ENCODE measurements around the gene DPP6. TPM values are rescaled to one million over a fixed set of nuclear protein-coding genes. Genes with fewer than 3 reads are reported as not detected.

DPP6 gene
- polyA plus RNA-seq, 4 donors: 42.7 to 61.2 (median 48.9) TPM

DNA sequence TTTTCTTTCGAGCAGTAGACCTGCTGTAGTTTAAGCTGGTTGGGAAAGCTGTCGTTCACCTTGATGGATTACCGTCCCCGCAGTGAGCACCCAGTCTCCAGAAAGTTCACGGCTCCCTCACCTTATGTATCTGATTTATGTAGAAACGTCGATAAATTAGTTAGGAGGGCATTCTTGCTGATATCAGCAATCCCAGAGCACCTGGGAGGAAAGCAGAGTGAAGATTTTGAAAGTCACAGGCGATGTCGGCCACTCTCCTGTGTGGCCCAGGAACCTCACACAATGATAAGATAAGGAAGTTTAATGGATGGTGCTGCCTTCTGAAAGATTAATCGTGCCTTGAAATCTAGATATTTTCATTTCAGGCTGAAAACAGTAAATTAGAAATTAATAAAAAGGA is 336.8 kb downstream of the DPP6 start:
- no peak for DNase-seq (ENCODE audit: low read depth in 4 of 4, low spot score in 3 of 4)

- DNase-seq (ENCODE audit: low read depth in 4 of 4, low spot score in 3 of 4): no peak
Observed at GRCh38 chr7:154390961-154391360, 338.8 kb downstream of the DPP6 start.

DNA sequence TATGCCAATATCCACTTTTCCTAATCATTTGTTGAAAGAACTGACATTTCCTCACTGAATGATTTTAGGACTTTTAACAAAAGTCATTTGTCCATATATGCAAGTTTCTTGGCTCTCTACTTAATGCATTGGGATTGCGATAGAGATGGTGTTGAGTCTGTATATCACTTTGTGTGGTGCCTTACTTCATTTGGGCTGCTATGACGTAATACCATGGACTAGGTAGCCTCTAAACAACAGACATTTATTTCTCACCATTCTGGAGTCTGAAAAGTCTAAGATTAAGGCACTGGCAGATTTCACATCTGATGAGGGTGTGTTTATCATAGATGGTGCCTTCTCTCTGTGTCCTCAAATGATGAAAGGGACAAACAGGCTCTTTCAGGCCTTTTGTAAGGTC is 342.6 kb downstream of the DPP6 start:
- DNase-seq (ENCODE audit: low read depth in 4 of 4, low spot score in 3 of 4): no peak

- no peak for DNase-seq (ENCODE audit: low read depth in 4 of 4, low spot score in 3 of 4)
Observed at GRCh38 chr7:154406312-154406711, 354.1 kb downstream of the DPP6 start.

DNA sequence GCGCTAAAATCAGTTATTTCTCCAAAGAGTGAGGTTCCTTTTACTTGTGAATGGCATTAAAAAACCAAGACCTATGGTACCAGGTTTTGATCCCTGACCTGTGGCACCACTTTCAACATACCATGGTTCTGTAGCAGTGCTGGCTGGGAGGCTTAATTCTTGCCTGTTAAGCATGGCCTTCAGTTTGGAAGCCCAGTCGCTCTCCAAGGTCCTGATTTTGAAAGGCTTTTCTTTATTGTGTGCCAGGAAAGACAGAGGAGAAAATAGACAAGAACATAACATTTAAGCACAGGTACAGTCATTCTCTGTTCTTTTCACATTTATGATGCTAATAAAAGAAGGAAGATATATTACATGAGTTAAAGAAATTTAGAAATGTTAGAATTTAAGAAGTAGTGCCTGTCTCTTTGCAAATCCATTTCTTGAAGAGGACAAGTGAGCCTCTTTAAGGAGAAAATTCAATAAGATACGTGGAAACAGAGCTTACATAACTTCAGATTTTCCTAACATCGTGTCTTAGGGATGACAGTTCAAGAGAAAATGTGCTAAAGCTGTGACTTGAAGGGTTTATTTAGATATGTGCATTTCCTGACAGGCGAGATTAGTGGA is 357.6 kb downstream of the DPP6 start:
- DNase-seq (ENCODE audit: low read depth in 4 of 4, low spot score in 3 of 4): peak; percentile 44 to 72 (median 59)

- no peak for DNase-seq (ENCODE audit: low read depth in 4 of 4, low spot score in 3 of 4)
Observed at GRCh38 chr7:154412105-154412504, 359.9 kb downstream of the DPP6 start.

GRCh38 chr7:154415709-154416399 is 363.7 kb downstream of the DPP6 start:
- DNase-seq (ENCODE audit: low read depth in 4 of 4, low spot score in 3 of 4): no peak

DNA sequence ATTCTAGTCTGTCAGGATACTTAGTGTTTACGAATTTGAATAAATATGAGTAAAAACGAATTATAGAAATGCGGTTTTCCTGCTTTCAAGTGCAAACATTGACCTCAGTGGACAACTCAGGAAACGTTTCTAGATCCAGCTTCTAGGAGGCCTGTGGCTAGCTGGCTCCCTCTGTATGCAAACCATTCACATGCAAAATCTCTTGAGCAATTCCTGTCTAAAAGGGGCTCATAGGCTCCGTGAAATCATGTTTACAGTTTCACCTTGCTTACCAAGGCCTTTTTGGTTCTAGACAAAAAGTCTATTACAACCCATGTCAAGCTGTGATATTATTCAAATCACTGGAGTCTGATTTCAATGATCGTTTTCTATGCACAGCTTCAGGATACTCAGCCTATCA is 364.5 kb downstream of the DPP6 start:
- no peak for DNase-seq (ENCODE audit: low read depth in 4 of 4, low spot score in 3 of 4)

- DNase-seq (ENCODE audit: low read depth in 4 of 4, low spot score in 3 of 4): no peak
Observed at GRCh38 chr7:154419344-154419743, 367.1 kb downstream of the DPP6 start.

DNA sequence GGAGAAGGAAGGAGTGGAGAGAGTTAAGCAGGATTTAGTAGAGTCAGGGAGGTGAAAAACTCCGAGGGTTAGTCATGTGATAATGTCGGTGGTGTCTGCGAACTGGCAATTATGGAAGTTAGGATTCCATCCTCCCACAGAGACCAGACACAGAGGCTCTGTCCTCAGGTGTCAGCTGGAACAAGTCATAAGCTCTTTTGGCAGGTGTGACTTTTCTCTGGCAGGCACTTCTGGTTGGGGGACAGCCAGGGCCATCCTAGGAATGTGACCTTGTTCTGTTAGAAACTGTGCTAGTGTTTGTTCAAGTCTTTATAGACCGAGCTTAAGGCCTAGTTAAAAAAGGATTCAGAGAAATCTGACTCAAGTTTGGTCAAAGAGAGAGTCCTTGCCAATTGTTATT is 371.0 kb downstream of the DPP6 start:
- no peak for DNase-seq (ENCODE audit: low read depth in 4 of 4, low spot score in 3 of 4)

DNA sequence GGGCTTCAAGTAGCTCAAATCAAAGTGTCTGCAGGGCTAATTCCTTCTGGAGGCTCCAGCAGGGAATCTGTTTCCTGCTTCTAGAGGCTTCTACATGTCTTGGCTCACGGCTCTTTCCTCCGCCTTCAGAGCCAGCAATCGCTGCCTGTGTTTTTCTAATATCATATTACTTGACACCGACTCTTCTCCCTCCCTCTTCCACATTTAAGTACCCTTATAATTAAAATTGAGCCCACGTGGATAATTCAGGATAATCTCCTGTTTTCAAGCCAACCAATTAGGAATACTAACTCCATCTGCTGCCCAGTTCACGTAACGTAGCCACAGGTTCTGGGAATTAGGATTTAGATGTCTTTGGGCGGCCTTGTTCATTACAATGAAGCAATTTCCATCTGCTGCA is 372.2 kb downstream of the DPP6 start:
- DNase-seq (ENCODE audit: low read depth in 4 of 4, low spot score in 3 of 4): peak in 1 of 4 donors; percentile 27

DNA sequence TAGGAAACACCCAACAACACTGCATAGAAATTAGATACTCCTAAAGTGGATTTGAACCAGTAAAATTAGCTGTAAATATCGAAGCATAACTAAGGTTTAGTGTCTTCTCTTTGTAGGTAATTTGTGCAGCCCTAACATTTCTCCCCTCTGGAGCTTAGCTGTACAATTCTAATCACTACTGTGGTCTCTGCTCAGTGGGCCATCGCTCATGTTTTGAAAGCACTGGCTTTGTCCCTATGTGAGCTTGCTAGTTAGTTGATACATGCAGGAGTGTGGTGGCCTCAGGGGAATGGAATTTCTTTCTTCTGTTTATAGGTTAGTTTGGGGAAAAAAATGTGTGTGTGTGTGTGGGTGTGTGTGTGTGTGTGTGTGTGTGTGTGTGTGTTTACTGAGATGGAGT is 373.1 kb downstream of the DPP6 start:
- no peak for DNase-seq (ENCODE audit: low read depth in 4 of 4, low spot score in 3 of 4)

DNA sequence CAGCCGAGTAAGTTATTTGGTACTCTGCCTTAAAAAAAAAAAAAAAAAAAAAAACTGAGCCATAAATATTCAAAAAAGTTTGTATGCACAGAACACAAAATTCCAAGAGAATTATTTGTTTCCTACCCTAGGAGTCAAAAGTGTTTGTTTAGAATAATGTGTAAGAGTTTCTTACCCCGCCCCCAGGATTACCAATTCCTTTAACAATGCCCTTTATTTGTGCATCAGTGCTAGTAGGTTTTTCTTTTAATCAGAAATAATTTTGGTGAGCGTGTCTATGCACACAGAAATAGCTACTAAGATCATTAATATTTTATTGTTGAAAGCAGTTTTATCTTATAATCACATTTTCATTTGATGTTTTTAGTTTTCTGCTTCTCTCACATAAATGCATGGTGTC is 374.6 kb downstream of the DPP6 start:
- no peak for DNase-seq (ENCODE audit: low read depth in 4 of 4, low spot score in 3 of 4)

DNA sequence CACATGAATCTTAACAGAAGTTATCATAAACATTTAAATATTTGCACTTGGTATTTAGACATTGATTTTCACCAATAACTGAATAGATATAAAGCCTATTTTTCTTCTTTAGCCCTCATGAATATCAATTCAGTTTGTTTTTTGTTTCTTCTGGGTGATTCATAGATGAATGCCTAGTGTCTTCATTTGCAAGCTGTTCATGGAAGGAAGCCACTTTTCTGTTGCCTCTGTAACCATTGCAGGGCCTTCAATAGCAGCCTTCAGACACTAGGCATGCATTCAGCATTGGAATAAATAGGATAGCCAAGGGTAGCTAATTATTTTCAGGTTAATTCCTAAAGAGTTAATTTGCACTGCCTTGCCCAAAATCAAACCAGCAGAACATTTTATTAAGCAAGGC is 375.3 kb downstream of the DPP6 start:
- DNase-seq (ENCODE audit: low read depth in 4 of 4, low spot score in 3 of 4): no peak

GRCh38 chr7:154429666-154430404 is 377.6 kb downstream of the DPP6 start:
- no peak for DNase-seq (ENCODE audit: low read depth in 4 of 4, low spot score in 3 of 4)

- DNase-seq (ENCODE audit: low read depth in 4 of 4, low spot score in 3 of 4): no peak
Observed at GRCh38 chr7:154430640-154431039, 378.4 kb downstream of the DPP6 start.

- no peak for DNase-seq (ENCODE audit: low read depth in 4 of 4, low spot score in 3 of 4)
Observed at GRCh38 chr7:154431045-154431444, 378.8 kb downstream of the DPP6 start.

- no peak for DNase-seq (ENCODE audit: low read depth in 4 of 4, low spot score in 3 of 4)
Observed at GRCh38 chr7:154433632-154434598, 381.7 kb downstream of the DPP6 start.

- no peak for DNase-seq (ENCODE audit: low read depth in 4 of 4, low spot score in 3 of 4)
Observed at GRCh38 chr7:154436560-154436959, 384.4 kb downstream of the DPP6 start.

DNA sequence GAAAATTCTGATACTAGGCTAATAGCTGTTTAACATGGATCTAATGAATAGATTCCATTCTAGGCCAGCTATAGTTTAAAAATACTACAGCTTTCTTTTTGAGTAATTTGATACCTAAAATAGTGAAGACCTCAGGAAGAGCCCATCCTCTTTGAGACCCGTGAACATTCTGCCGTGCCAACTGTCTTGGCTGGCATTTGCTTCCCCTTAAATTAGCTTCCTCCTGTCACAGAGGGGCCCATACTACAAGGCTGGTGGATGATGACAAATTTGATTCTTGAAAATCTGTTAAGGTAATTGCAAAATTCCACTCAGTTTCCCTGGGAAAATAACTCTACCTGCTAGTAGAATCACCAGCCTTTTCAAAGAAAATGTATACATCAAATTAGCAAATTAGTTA is 385.0 kb downstream of the DPP6 start:
- DNase-seq (ENCODE audit: low read depth in 4 of 4, low spot score in 3 of 4): no peak

All from right renal pelvis (tissue), 4 donors.